ENCODE data around the gene HSPA1A.
"Not testable (repeated sequence)": the region's sequence is repeated elsewhere in the genome, so short reads cannot be mapped to it uniquely, and the experiment has no call there.

HSPA1A gene

GRCh38 chr6:31781244-31782125 lies 33.9 kb upstream of the HSPA1A start:
- DNase-seq, result no peak

GRCh38 chr6:31782126-31782855 lies 33.1 kb upstream of the HSPA1A start:
- no peak for DNase-seq

- no peak for DNase-seq
These were observed 31.0 kb upstream of the HSPA1A start for GRCh38 chr6:31784098-31784925.

DNA sequence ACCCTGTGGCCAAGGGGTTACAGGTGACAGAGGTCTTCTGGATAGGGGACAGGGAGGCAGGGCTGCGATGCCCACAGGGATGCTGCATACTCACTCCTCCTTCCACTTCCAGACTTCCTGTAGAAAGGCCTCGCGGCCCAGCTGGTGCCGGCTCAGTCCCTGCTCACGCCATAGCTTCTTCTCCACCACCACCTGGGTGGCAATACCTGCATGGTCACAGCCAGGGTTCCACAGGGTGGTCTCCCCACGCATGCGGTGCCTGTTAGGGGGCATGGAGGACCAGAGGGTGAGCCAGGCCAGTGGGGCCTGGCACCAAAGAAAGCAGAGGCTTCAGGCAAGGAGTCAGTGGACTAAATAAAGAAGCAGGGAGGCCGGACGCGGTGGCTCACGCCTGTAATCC lies 29.9 kb upstream of the HSPA1A start:
- DNase-seq, result no peak

- DNase-seq, result no peak
These were observed 23.8 kb upstream of the HSPA1A start for GRCh38 chr6:31791324-31792089.

DNA sequence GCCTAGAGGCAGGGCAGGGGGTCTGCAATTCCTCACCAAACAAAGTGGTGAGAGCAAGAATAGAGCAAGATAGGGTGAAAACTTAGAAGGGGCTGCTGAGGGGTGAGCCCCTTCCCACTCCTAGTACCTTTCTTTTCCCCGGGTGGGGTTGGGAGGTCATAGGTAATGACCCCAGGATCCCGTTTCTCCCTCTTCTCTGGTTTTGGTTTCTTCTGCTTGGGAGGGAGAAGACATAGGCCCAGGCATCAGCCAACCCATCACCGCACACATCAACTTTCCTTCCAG lies 23.3 kb upstream of the HSPA1A start:
- DNase-seq, result no peak

DNA sequence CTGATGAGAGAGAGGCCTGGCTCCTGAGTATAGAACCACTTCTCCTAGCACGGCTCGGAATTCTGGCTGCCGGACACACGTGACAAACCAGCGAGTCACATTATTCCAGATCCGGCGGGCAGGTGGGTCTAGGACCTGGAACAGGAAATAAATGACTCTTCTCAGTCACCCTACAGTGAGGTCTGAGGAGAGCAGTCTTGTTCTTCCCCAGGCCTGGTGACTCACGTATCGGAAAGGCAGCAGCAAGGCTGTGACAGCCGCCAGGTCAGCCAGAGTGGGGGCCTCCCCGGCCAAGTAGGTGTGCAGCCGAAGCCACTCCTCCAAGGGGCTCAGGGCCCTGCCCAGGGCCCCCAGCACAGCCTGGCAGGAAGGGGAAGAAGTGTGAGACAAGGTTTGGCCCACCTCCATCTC lies 22.6 kb upstream of the HSPA1A start:
- no peak for DNase-seq

DNA sequence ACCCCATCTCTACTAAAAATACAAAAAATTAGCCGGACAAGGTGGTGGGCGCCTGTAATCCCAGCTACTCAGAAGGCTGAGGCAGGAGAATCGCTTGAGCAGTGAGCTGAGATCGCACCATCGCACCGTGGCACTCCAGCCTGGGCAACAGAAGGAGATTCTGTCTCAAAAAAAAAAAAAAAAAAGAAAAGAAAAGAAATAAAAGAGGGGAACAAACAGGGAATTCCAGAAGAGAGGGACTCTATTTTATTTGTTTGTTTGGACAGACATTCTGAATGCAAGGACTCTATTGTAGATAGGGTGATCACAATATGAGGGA lies 21.5 kb upstream of the HSPA1A start:
- not testable (repeated sequence) for DNase-seq

GRCh38 chr6:31794294-31794865 lies 21.0 kb upstream of the HSPA1A start:
- no peak for DNase-seq

DNA sequence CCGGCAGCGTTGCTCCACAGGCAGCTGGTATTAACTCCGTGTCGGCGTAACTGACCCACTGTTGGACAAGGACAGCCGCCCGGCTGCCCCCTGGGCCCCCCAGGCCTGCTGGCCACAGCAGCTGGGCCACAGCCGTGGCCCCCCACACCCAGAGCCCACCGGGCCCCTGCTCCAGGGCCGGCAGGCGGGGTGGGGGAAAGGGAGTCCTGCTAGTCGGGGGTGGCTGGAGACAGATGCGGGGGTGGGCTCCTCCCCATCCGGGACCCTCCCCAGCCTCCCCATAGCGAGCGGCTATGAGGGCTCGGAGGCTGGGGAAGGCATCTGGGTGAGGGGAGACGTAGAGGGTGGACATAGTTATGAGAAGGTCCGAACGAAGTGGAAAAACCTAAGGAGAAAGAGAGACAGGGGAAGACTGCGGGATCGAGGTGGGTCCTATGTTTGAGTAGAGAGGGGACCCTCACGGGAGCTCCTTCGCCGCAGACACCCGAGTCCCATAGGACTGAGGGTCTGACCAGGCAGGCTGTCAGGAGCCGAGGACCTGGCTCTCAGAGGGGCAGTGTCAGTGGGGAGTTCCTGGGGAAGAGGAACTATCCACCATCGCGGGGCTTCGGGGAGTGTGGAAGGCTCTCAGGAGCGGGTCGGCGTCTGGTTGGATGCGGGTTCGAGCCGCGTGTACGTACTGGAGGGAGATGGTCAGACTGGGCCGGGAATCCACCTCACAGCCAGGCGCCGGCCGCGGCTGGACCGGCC lies 20.3 kb upstream of the HSPA1A start:
- peak; percentile 88 for DNase-seq

DNA sequence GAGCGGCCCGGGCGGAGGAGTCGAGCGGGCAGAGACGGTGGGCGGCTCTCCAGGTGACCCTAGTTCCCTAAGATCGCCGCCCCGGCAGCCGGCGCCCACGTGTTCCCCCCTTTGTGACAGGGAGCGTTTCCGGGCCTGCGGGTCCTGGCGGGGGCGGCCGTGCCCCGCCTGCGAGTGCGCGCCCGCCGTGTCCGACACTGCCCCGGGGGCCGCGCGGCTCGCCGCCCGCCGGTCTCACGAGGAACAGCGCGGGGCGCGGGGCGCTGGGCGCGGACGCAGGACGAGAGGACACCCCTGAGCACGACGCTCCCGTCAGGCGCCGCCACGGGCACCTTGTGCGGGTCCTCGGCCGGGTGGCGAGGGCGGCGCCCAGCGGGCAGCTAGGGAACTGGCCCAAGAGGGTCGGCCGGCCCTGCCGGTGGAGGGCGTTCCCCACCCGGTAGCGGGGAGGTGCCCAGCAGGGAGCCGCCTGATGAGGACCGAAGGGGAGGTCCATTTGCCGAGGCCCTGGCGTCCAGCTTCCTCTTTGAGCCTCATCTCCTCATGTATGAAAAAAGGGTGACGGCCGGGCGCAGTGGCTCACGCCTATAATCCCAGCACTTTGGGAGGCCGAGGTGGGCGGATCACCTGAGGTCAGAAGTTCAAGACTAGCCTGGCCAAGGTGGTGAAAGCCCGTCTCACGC lies 19.6 kb upstream of the HSPA1A start, which contains the start of gene VARS1:
Gene VARS1, minus strand, starts transcription at position 137 of the 683 bp plus-strand sequence. CDS start 535 bp downstream, outside the sequence.
- DNase-seq, result peak; percentile 95

DNA sequence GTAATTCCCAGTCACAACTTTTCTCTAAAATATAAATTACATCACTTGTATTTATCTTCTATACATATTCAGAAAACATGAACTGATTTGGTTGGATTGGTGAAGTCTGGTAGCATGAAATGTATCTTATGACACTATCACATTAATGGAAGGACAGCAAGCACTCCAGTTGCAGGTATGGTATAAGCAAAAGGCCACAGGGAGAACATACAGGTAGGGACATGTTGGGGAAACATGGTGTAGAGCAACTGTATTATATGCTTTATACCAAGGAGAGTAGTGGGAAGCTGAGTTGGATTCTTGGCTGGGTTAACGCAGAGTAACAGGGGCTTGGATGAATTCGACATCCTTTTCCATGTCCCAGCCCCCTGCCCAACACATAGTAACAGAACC lies 18.4 kb upstream of the HSPA1A start:
- no peak for DNase-seq

GRCh38 chr6:31797588-31797987 lies 17.8 kb upstream of the HSPA1A start:
- DNase-seq, result no peak

GRCh38 chr6:31799781-31800180 lies 15.6 kb upstream of the HSPA1A start:
- DNase-seq, result no peak

GRCh38 chr6:31801031-31801927 lies 14.1 kb upstream of the HSPA1A start:
- DNase-seq, result not testable (repeated sequence)

- DNase-seq, result peak; percentile 68
These were observed 9.3 kb upstream of the HSPA1A start for GRCh38 chr6:31805939-31806469.

- peak; percentile 98 for DNase-seq
These were observed 8.7 kb upstream of the HSPA1A start, which contains the start of gene LSM2 for GRCh38 chr6:31806470-31807272. Gene LSM2 (minus strand): TSS chr6:31806966. CDS start chr6:31806757, 209 bp downstream.

- DNase-seq, result not testable (repeated sequence)
These were observed 6.7 kb upstream of the HSPA1A start for GRCh38 chr6:31808599-31808998.

DNA sequence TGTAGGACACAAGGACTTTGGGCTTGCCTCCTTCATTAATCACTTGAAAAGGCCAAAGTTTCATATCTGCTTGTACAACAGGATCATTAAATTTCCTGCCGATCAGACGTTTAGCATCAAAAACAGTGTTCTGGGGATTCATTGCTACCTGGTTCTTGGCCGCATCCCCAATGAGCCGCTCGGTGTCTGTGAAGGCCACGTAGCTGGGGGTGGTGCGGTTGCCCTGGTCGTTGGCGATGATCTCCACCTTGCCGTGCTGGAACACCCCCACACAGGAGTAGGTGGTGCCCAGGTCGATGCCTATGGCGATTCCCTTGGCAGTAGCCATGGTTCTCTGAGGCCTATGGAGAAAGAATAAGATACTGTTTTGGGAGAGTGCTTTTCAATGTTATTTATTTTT lies 3.7 kb upstream of the HSPA1A start:
- no peak for DNase-seq

Measured in activated CD8-positive, alpha-beta memory T cell treated with anti-CD3 and anti-CD28 coated beads for 24 hours (primary cell).